GM18870 (cell line): Measurements from ENCODE around the gene CDC14A.
"Not testable (repeated sequence)": the region's sequence is repeated elsewhere in the genome, so short reads cannot be mapped to it uniquely, and the experiment has no call there.

Experiments used
- ATAC-seq: cut with Tn5 transposase; IDR thresholded peaks from one replicate; pipeline ENCODE4 v1.9.1; 2021; ENCODE audit warnings: moderate library complexity; ENCODE audit not compliant: unreplicated experiment

Gene CDC14A

DNA sequence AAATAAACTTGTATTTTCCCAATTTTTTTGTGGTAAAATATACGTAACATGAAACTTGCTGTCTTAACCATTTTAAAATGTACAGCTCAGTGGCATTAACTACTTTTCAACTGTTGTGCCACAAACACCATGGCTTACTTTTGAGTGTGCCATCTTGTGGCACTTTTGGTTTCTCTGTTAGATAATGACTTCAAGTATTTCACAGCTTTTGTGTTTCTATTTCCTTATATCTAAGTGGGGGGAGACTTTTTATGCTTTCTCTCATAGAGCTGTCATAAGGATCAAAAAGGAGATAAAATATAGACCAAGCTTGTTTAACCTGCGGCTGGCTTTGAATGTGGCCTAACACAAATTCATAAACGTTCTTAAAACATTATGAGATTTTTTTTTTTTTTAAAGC, 44.3 kb downstream of the CDC14A start:
- ATAC-seq: no peak

GRCh38 chr1:100397681-100398080, 45.4 kb downstream of the CDC14A start:
- no peak for ATAC-seq

DNA sequence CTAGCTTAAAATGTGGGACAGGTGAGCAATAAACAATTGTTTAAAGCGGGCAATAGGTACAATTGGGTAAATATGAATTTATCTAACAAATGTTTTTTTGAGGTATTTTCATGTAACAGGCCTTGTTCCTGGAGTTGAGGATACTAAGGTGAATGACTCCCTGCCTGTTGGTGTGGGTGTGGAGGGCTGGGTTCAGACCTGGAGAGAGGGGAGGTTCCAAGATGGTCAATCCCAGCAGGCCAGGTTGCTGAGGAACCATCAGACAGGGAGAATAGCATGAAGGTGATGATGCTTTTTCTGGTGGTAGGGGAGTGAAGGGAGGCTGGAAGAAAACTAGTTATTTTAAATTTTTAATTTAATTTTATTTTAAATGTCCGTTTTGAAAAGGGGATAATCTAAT, 46.3 kb downstream of the CDC14A start:
- ATAC-seq: no peak

- no peak for ATAC-seq
Observed at GRCh38 chr1:100400404-100400803, 48.1 kb downstream of the CDC14A start.

DNA sequence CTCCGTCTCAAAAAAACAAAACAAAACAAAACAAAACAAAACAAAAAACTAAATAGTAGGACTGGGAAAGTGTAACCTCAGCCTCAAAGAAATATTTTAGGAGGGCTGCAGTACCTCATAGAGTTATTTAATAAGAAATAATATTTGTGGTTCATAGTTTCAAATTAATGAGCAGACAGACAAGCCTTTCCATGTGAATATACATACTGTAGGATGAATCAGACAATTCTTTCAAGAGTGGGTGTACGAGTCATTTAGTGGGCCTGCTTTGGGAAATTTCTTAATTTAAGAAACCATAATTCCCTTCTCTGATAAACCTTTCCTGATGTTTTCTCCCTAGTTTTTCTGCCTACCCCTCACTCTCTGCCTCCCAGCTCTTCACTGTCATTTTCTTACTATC, 52.5 kb downstream of the CDC14A start:
- no peak for ATAC-seq

- ATAC-seq: not testable (repeated sequence)
Observed at GRCh38 chr1:100405902-100406301, 53.6 kb downstream of the CDC14A start.

GRCh38 chr1:100407390-100407789, 55.1 kb downstream of the CDC14A start:
- not testable (repeated sequence) for ATAC-seq

DNA sequence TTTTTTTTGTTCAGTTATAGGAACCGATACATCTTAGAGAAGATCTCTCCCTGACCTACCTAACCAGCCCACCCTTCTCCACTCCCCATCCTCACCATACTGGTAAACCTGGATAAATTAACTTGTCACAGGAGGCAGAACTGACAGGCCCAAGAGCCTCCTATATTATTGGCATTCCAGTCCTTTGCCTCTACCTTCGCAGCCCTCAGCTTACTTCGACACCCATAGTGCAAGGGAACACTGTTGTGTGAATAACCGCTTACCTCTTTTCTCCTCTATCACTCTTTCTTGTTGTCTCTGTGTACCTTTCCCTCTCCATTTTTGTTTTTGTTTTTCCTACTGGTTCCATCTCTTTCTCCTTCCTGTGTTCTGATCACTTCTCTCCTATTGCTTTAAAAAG, 58.7 kb downstream of the CDC14A start:
- ATAC-seq: no peak

- ATAC-seq: no peak
Observed at GRCh38 chr1:100411574-100411973, 59.3 kb downstream of the CDC14A start.

- no peak for ATAC-seq
Observed at GRCh38 chr1:100413035-100413434, 60.7 kb downstream of the CDC14A start.

DNA sequence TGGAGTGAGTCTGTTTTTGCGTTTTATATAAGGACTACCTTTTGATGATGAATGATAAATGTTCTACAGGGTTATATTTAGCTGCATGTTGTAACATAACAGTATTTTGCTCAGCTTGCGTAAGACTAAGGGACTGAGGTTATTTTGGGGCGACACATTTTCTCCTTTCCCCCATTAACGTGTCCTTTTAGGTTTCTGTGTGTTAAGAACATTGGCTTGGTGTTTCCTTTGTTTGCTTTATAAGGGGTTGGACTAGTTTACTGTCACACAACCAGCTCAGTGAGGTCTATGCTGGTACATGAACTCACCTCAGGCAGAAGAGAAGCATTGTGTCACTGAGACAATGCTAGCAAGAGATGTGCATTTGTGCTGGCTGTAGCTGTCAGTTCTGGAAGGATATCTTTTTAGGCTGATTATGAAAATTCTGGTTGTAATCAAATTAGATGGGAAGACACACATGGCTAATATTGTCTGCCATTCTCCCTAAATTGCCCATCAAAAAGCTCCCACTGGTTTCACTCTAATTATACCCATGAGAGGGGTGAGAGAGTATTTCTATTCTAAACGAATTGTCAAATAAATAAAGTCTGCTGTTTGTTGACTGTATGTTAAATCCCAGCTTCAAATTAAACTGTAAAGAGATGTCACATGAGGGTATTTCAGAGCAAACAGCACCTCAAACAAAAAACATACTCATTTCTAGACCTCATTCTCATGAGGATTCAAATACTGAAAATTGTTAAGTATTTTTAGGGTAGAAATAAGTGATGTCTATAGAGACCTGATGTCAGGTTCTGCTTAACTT, 62.6 kb downstream of the CDC14A start:
- no peak for ATAC-seq

DNA sequence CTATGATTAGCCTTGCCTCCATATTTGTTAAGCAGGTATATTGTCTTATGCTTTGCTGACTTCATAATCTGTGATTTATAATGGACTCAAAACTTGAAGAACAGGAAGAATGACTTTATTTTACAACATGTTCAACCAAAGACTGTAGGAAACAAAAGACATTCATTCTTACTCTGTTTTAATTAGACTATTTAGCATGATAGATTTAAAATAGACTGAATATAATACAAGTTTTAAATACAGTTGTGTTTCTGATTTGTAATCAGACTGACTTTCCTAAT, 63.1 kb downstream of the CDC14A start:
- ATAC-seq: no peak

GRCh38 chr1:100419072-100419471, 66.8 kb downstream of the CDC14A start:
- no peak for ATAC-seq

DNA sequence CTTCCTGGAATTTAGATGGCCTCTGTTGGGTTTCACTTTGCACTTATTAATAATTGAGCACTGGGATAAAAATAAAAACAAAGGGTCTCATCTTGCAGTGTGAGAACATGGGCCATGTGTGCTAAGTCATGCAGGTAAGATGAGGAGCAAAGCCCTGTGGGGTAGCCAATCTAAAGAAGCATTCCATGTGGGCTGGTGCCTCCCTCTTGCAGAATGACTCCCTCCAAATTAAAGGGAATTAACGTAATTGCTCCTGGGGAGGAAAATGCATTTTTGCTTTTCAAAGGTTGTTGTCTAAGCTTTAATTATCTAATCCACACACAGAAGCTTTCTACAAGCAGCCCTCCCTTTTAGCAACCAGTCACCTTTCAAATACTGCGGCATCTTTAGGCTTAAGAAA, 69.8 kb downstream of the CDC14A start:
- no peak for ATAC-seq

DNA sequence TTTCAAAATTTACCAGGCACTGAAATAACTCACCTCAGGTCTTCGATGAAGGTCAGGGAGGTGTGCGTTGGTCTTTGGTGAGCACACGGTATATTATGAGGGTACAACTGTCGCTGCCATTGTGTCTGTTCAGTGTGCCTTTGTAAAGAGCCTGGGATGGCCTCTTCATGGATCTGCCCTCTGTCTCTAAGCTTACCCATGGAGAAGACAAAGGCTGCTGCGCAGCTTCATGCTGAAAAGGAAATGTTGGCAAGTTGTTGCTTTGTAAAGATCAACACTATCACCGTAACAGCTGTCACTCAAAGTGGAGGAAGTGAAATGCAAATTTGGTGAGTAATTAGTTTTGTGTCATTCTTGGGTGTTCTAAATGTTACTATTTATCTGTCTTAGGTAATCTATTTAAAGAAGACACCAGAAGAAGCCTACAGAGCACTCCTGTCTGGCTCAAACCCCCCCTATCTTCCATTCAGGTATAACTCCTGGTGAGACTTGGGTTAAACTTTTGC, 71.6 kb downstream of the CDC14A start:
- peak; percentile 97 for ATAC-seq

DNA sequence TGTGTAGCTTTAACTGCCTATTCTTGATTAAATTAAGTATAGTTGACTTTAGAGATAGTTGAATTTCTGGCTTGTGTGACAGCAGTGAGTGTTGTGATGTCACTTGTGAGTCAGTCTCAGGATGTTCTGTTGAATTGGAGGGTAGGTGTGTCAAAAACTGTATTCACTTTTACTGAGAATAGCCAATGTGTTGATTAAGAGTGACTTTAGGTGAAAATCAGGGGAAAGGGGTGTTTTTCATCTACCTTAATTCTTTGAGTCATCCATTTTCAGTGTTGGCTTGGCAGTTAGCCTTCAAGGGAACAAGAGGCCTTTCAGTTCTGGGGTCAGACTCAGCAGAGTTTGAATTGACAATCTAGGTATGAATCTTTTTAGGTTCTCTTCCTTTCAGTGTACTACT, 75.9 kb downstream of the CDC14A start:
- no peak for ATAC-seq

- ATAC-seq: no peak
Observed at GRCh38 chr1:100430325-100430756, 78.0 kb downstream of the CDC14A start.

GRCh38 chr1:100431954-100432353, 79.6 kb downstream of the CDC14A start:
- ATAC-seq: no peak

DNA sequence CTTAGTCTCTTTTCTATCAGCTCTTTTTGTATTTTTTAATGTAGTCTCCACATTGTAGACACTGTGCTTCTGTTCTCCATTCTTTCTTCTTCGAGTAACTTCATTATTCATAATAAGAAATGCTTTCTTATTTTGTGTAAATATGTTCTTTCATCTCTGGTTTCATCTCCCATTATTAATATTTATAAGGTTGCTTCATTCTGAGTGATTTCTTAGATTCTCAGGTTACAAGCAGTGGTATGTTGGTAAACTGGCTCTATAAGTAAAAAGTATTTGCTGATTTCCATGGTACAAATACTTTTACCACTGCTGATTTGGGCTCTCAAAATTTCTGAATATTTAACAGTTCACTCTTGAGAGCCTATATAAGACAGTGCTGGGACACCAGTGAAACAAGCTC, 81.3 kb downstream of the CDC14A start:
- no peak for ATAC-seq

GRCh38 chr1:100434831-100435230, 82.5 kb downstream of the CDC14A start:
- no peak for ATAC-seq

- ATAC-seq: no peak
Observed at GRCh38 chr1:100438375-100438774, 86.1 kb downstream of the CDC14A start.

- no peak for ATAC-seq
Observed at GRCh38 chr1:100438789-100439188, 86.5 kb downstream of the CDC14A start.
